Activated CD4-positive, alpha-beta T cell treated with anti-CD3 and anti-CD28 coated beads, Interleukin-2, amount 50 U/mL, for 48 hours (primary cell): ENCODE data around the gene TTC7B.

ENCODE experiments used
- DNase-seq, 2 experiments: peaks; one replicate each; pipeline ENCODE4 v3.0.0-alpha.2; 2020

The TTC7B gene

GRCh38 chr14:90571149-90571947, 244.9 kb downstream of the TTC7B start:
- no peak for DNase-seq

- no peak for DNase-seq
These were observed 245.8 kb downstream of the TTC7B start for GRCh38 chr14:90570461-90570860.

- DNase-seq, result no peak
These were observed 246.4 kb downstream of the TTC7B start for GRCh38 chr14:90569606-90570387.

GRCh38 chr14:90569201-90569600, 247.0 kb downstream of the TTC7B start:
- DNase-seq, result no peak

- no peak for DNase-seq
These were observed 247.8 kb downstream of the TTC7B start for GRCh38 chr14:90568405-90568804.

GRCh38 chr14:90567991-90568390, 248.2 kb downstream of the TTC7B start:
- DNase-seq, result no peak

- no peak for DNase-seq
These were observed 249.0 kb downstream of the TTC7B start for GRCh38 chr14:90567191-90567590.

GRCh38 chr14:90566481-90566880, 249.7 kb downstream of the TTC7B start:
- DNase-seq, result no peak

GRCh38 chr14:90564496-90564895, 251.7 kb downstream of the TTC7B start:
- DNase-seq, result no peak

- no peak for DNase-seq
These were observed 253.6 kb downstream of the TTC7B start for GRCh38 chr14:90562652-90563051.

GRCh38 chr14:90561920-90562319, 254.3 kb downstream of the TTC7B start:
- no peak for DNase-seq

- DNase-seq, result no peak
These were observed 255.2 kb downstream of the TTC7B start for GRCh38 chr14:90560991-90561390.

GRCh38 chr14:90560558-90560957, 255.7 kb downstream of the TTC7B start:
- DNase-seq, result no peak

- DNase-seq, result no peak
These were observed 256.3 kb downstream of the TTC7B start for GRCh38 chr14:90559811-90560492.

GRCh38 chr14:90558983-90559590, 257.1 kb downstream of the TTC7B start:
- DNase-seq, result no peak

GRCh38 chr14:90558041-90558982, 257.9 kb downstream of the TTC7B start:
- DNase-seq, result no peak

GRCh38 chr14:90557516-90557915, 258.7 kb downstream of the TTC7B start:
- no peak for DNase-seq

GRCh38 chr14:90556666-90557450, 259.4 kb downstream of the TTC7B start:
- DNase-seq, result no peak

- DNase-seq, result no peak
These were observed 260.2 kb downstream of the TTC7B start for GRCh38 chr14:90556012-90556477.

GRCh38 chr14:90555126-90556011, 260.9 kb downstream of the TTC7B start:
- no peak for DNase-seq
